Mammary epithelial cell (primary cell): Measurements from ENCODE around the gene CANT1.

Experiments used
- CTCF ChIP-seq, 2 donors: IDR thresholded peaks in 1 of 2; conservative IDR thresholded peaks in 1 of 2; 2 replicates each; pipeline ENCODE4 v1.5.1; 2011 to 2012; ENCODE audit warnings: inconsistent platforms in 2 of 2, low read length in 2 of 2, mild to moderate bottlenecking in 2 of 2, control low read depth in 1 of 2, low read depth in 1 of 2; ENCODE audit not compliant: insufficient read depth in 1 of 2; ENCODE audit errors: extremely low read depth in 1 of 2
- EZH2 ChIP-seq: IDR thresholded peaks from 2 replicates; pipeline ENCODE4 v1.6.1; 2012; ENCODE audit warnings: low read length, inconsistent platforms, borderline replicate concordance

- TF ChIP-seq CTCF (conservative IDR thresholded peaks at IDR 0.05 in 1 of 2, IDR thresholded peaks at IDR 0.05 in 1 of 2; ENCODE audit: extremely low read depth in 1 of 2, insufficient read depth in 1 of 2, low read depth in 1 of 2, low read length in 2 of 2): no peak
- no peak for TF ChIP-seq EZH2
These were observed 23.6 kb upstream of the CANT1 start for GRCh38 chr17:79033046-79033616.
